Measurements from ENCODE around the gene ATP6V1B1.

GRCh38 chr2:70935468-70936164, at the start of gene ATP6V1B1:
- TF ChIP-seq POLR2AphosphoS5 (IDR thresholded peaks at IDR 0.05; ENCODE audit: borderline replicate concordance, low read depth, low read length) (no peak), EZH2 (IDR thresholded peaks at IDR 0.05) (no peak), FOXP2 (optimal IDR thresholded peaks at IDR 0.05; ENCODE audit: control extremely low read depth, extremely low read length, insufficient read depth) (no peak)
